Keratinocyte (primary cell): ENCODE measurements around the gene GRIK4. TPM values are rescaled to one million over a fixed set of nuclear protein-coding genes. Genes with fewer than 3 reads are reported as not detected.

Experiments used
- DNase-seq: peaks from one replicate; pipeline ENCODE4 v3.0.0-alpha.2; 2011; ENCODE audit warnings: low read depth, missing footprints, low spot score
- FAIRE-seq: peaks from 2 replicates; lab custom pipeline; 2011; peaks lifted over from hg19 to GRCh38; lab: Jason Lieb, UNC
- H2AFZ ChIP-seq: 2 replicates; pipeline ENCODE4 v1.6.0; 2012; ENCODE audit warnings: low read length, control low read depth, inconsistent platforms; ENCODE audit not compliant: control insufficient read depth
- H3K27ac ChIP-seq: 2 replicates; pipeline ENCODE4 v1.5.1; 2011; ENCODE audit warnings: low read length; ENCODE audit not compliant: control insufficient read depth, insufficient read depth
- H3K27me3 ChIP-seq: 3 replicates; pipeline ENCODE4 v1.6.0; 2011; ENCODE audit warnings: low read length; ENCODE audit not compliant: control insufficient read depth, insufficient read depth; ENCODE audit errors: extremely low read depth
- H3K36me3 ChIP-seq, 2 experiments: 2 replicates in 1 of 2; 3 replicates in 1 of 2; pipeline ENCODE4 v1.5.1; 2011; ENCODE audit warnings: low read length in 2 of 2, mild to moderate bottlenecking in 1 of 2; ENCODE audit not compliant: control insufficient read depth in 2 of 2, insufficient read depth in 2 of 2; ENCODE audit errors: extremely low read depth in 1 of 2
- H3K4me1 ChIP-seq: 3 replicates; pipeline ENCODE4 v1.5.1; 2011; ENCODE audit warnings: low read length; ENCODE audit not compliant: control insufficient read depth, insufficient read depth; ENCODE audit errors: extremely low read depth
- H3K4me2 ChIP-seq: 3 replicates; pipeline ENCODE4 v1.6.0; 2011; ENCODE audit warnings: low read depth, low read length; ENCODE audit not compliant: control insufficient read depth, insufficient read depth; ENCODE audit errors: extremely low read depth
- H3K4me3 ChIP-seq, 3 experiments: fragments of 200-600 bp in 1 of 3; sonication (generic) in 1 of 3; 2 replicates in 2 of 3; 3 replicates in 1 of 3; pipeline ENCODE4 v1.5.1; 2011 to 2016; ENCODE audit warnings: low read length in 3 of 3, mild to moderate bottlenecking in 3 of 3, control low read depth in 2 of 3, inconsistent platforms in 1 of 3, low read depth in 1 of 3, mixed read lengths in 1 of 3, mixed run types in 1 of 3, moderate library complexity in 1 of 3; ENCODE audit not compliant: control insufficient read depth in 2 of 3, insufficient read depth in 2 of 3; ENCODE audit errors: extremely low read depth in 1 of 3
- H3K79me2 ChIP-seq: 2 replicates; pipeline ENCODE4 v1.6.0; 2012; ENCODE audit warnings: low read length; ENCODE audit not compliant: control insufficient read depth, insufficient read depth
- H3K9ac ChIP-seq: 3 replicates; pipeline ENCODE4 v1.6.0; 2011; ENCODE audit warnings: low read length; ENCODE audit not compliant: control insufficient read depth, insufficient read depth; ENCODE audit errors: extremely low read depth
- H3K9me1 ChIP-seq: 3 replicates; pipeline ENCODE4 v1.6.0; 2011; ENCODE audit warnings: low read length; ENCODE audit not compliant: control insufficient read depth, insufficient read depth; ENCODE audit errors: extremely low read depth
- H3K9me3 ChIP-seq: 2 replicates; pipeline ENCODE4 v1.5.1; 2012; ENCODE audit warnings: low read depth, low read length; ENCODE audit not compliant: control insufficient read depth
- H4K20me1 ChIP-seq: 3 replicates; pipeline ENCODE4 v1.6.0; 2011; ENCODE audit warnings: low read length; ENCODE audit not compliant: control insufficient read depth, insufficient read depth; ENCODE audit errors: extremely low read depth
- EZH2 ChIP-seq: IDR thresholded peaks from one replicate; pipeline ENCODE4 v1.6.1; 2012; ENCODE audit warnings: inconsistent platforms, mild to moderate bottlenecking, low read length, moderate library complexity
- dilution Hi-C: fragments of 300-500 bp; cut with MboI; formaldehyde crosslinking; loops from one replicate; pipeline ENCODE4 v1.7.0; 2020; ENCODE audit warnings: low sequenced_read_pairs; ENCODE audit not compliant: extremely low pct_ligation_motif_present
- polyA plus RNA-seq, 5 experiments: library from polyadenylated mRNA; depleted of rRNA in 3 of 5; stranded (reverse) in 3 of 5; stranded (forward) in 1 of 5; unstranded in 1 of 5; fragments of >200 nt; gene quantifications; 1 replicate in 1 of 5; 2 replicates in 3 of 5; 3 replicates in 1 of 5; pipeline versions ENCODE4 v1.2.1 to v1.2.3, GENCODE V29; 2011 to 2012; ENCODE audit warnings: missing spikeins in 2 of 5, low read depth in 1 of 5, low replicate concordance in 1 of 5
- TF ChIP-seq, protein P1 (sequence below), 3 experiments: IDR thresholded peaks in 1 of 3; conservative IDR thresholded peaks in 1 of 3; optimal IDR thresholded peaks in 1 of 3; 2 replicates in 2 of 3; 3 replicates in 1 of 3; pipeline versions ENCODE3 to v1.5.1; 2011; ENCODE audit warnings: low read length in 3 of 3, mild to moderate bottlenecking in 3 of 3, moderate library complexity in 2 of 3, control low read depth in 1 of 3, inconsistent platforms in 1 of 3; ENCODE audit not compliant: insufficient read depth in 2 of 3; ENCODE audit errors: extremely low read depth in 1 of 3

Gene GRIK4
- polyA plus RNA-seq, 1 donor (not counting 4 experiments of a cell fraction or from before 2014, with no cell fraction given): not detected

DNA sequence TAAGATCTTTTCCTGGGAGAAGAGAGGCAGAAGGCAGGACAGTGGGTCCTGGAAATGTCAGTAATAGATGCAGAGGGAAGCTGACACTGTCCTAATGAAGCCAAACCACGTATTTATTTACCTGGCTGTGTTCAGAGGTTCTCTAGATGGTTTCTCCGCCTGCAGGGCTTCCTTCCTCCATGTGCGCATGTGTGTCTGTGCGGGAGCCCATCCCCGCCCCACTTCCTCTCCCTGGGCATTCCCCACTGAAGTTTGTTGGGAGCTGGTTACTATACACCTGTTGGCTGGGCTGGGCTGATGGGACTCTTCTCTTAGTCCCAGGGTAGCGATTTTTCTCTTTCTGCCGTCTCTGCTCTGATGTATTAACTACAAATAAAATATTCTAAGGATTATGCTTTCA is 307.5 kb downstream of the GRIK4 start:
- Histone ChIP-seq H3K9me3 (no peaks in the 10 kb centered on the region), H3K4me2 (no peak overlapping the region), H3K4me3 (no peak overlapping the region), H2AFZ (no peak overlapping the region), H4K20me1 (no peaks in the 10 kb centered on the region), H3K79me2 (no peaks in the 10 kb centered on the region), H3K27ac (no peak overlapping the region), H3K27me3 (peaks cover 8% of the 10 kb centered on the region), H3K9ac (no peak overlapping the region), H3K9me1 (no peaks in the 10 kb centered on the region), H3K4me1 (no peaks in the 10 kb centered on the region), H3K36me3 (no peaks in the 10 kb centered on the region)
- DNase-seq (no peak), FAIRE-seq (no peak)
- dilution Hi-C loops: no loop called here
- TF ChIP-seq EZH2: no peak
- TF ChIP-seq, protein P1, sequence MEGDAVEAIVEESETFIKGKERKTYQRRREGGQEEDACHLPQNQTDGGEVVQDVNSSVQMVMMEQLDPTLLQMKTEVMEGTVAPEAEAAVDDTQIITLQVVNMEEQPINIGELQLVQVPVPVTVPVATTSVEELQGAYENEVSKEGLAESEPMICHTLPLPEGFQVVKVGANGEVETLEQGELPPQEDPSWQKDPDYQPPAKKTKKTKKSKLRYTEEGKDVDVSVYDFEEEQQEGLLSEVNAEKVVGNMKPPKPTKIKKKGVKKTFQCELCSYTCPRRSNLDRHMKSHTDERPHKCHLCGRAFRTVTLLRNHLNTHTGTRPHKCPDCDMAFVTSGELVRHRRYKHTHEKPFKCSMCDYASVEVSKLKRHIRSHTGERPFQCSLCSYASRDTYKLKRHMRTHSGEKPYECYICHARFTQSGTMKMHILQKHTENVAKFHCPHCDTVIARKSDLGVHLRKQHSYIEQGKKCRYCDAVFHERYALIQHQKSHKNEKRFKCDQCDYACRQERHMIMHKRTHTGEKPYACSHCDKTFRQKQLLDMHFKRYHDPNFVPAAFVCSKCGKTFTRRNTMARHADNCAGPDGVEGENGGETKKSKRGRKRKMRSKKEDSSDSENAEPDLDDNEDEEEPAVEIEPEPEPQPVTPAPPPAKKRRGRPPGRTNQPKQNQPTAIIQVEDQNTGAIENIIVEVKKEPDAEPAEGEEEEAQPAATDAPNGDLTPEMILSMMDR (optimal IDR thresholded peaks at IDR 0.05 in 1 of 3, IDR thresholded peaks at IDR 0.05 in 1 of 3, conservative IDR thresholded peaks at IDR 0.05 in 1 of 3; ENCODE audit: extremely low read depth in 1 of 3, insufficient read depth in 2 of 3, low read length in 3 of 3): no peak

DNA sequence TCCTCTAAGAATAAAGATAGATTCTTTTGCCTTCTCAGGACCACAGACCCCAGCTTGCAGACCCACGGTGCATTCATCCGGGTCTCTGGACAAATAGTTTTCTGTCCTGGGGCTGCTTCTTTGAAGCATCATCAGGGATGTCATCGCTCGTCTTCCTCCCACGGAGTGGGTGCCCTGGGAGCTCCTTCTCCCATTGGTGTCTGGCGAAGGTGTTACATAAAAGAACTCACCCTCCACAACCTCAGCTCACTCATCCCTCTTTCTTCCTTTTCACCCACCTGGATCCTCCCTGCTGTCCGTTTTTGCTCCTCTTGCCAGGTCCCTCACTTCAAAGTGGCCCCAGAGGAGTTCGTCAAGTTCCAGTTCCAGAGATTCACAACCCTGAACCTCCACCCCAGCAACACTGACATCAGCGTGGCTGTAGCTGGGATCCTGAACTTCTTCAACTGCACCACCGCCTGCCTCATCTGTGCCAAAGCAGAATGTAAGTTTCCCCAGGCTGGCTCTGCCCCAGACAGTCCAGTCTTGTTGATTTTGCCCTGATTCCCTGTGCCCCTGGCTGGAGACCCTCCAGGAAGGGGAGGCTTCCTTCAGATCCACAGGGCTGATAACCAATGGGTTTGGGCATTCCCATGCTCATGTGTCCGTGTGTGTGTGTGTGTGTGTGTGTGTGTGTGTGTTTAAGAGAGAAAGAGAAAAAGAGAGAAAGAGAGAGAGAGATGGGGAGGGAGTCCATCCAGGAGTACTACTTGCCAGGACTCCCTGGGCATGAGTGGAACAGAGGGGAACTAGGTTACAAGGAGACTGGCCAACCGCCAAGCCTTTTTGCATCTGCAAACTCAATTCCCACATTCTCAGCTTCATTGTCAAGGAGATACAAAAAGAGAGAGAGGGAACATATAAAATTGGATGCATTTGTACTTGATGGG is 308.2 kb downstream of the GRIK4 start:
- no peak for DNase-seq
- Histone ChIP-seq H3K4me1 (no peaks in the 10 kb centered on the region), H3K4me3 (no peak overlapping the region), H3K9me1 (no peaks in the 10 kb centered on the region), H2AFZ (no peak overlapping the region), H3K27ac (no peak overlapping the region), H4K20me1 (no peaks in the 10 kb centered on the region), H3K36me3 (no peaks in the 10 kb centered on the region), H3K9me3 (no peaks in the 10 kb centered on the region), H3K9ac (no peak overlapping the region), H3K4me2 (no peak overlapping the region), H3K27me3 (peaks cover 8% of the 10 kb centered on the region), H3K79me2 (no peaks in the 10 kb centered on the region)
- no peak for FAIRE-seq
- TF ChIP-seq, protein P1 (optimal IDR thresholded peaks at IDR 0.05 in 1 of 3, IDR thresholded peaks at IDR 0.05 in 1 of 3, conservative IDR thresholded peaks at IDR 0.05 in 1 of 3; ENCODE audit: extremely low read depth in 1 of 3, insufficient read depth in 2 of 3, low read length in 3 of 3): no peak
- TF ChIP-seq EZH2: no peak
- dilution Hi-C loops: no loop called here
